Activated naive CD4-positive, alpha-beta T cell treated with anti-CD3 and anti-CD28 coated beads, Interleukin-2, amount 50 U/mL, for 72 hours (primary cell): ENCODE data around the gene ASCL2. TPM values are rescaled to one million over a fixed set of nuclear protein-coding genes. Genes with fewer than 3 reads are reported as not detected.

Source experiments
- ATAC-seq, 2 donors: fragments of 150-1000 bp; cut with Tn5 transposase; 2 replicates each; pipeline ENCODE4 v1.10.0; 2021; ENCODE audit warnings: mild to moderate bottlenecking in 2 of 2, moderate library complexity in 2 of 2
- DNase-seq, 2 donors: peaks; one replicate each; pipeline ENCODE4 v3.0.0; 2021 to 2022; ENCODE audit warnings: low spot score in 2 of 2
- H3K27ac Mint-ChIP-seq, 2 donors: one replicate each; pipeline ENCODE4 v1.8.0; 2022; ENCODE audit warnings: mild to moderate bottlenecking in 2 of 2, mixed read lengths in 2 of 2
- H3K36me3 Mint-ChIP-seq, 2 donors: one replicate each; pipeline ENCODE4 v1.8.0; 2022; ENCODE audit warnings: mixed read lengths in 2 of 2
- H3K9me3 Mint-ChIP-seq, 2 donors: one replicate each; pipeline ENCODE4 v1.8.0; 2022; ENCODE audit warnings: mixed read lengths in 2 of 2
- total RNA-seq, 2 donors: library from RNA; stranded (reverse); gene quantifications; one replicate each; pipeline ENCODE4 v1.2.3, GENCODE V29; 2022

ASCL2 gene
- total RNA-seq, 2 donors from 2014 or later: 8.7 TPM; not detected in 1

GRCh38 chr11:2310786-2311352, 40.5 kb upstream of the ASCL2 start:
- ATAC-seq: no peak
- Mint-ChIP-seq H3K9me3 (no peaks in the 10 kb centered on the region), H3K36me3 (no peaks in the 10 kb centered on the region), H3K27ac (no peak overlapping the region)
- no peak for DNase-seq

DNA sequence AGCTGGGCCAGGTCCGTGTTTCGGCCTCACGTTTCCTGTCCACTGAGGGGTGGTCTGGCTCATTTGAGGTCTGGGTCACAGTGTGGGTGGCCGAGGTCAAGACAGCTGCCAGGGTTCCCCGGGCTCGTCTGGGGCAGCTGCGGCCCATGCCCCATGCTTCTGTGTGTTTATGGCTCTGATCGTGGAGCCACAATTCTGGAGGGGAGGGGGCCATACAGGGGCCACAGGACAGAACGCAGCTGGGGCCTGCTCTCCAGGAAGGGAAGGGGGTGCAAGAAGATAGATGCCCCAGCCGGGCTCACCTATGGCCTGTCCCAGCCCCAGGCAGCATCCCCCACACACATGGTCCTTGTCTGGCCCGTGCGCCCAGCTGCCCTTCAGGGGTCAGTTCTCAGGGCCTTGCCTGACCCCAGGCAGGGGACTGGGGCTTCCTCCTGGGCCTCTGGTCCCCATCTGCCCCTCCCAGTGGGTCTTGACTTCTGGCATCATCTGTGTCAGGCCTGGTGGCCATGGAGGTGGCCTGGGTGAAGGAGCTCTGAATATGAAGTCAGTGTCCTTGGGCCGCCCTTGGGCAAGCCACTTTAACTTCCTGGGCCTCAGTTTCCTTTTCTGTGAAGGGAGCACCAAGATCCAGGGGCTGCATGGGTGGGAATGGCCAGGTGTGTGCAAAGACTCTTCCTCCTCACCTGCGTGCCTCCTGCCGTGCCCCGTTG, 39.8 kb upstream of the ASCL2 start:
- Mint-ChIP-seq H3K9me3 (no peaks in the 10 kb centered on the region), H3K36me3 (no peaks in the 10 kb centered on the region), H3K27ac (no peak overlapping the region)
- ATAC-seq: no peak
- no peak for DNase-seq

DNA sequence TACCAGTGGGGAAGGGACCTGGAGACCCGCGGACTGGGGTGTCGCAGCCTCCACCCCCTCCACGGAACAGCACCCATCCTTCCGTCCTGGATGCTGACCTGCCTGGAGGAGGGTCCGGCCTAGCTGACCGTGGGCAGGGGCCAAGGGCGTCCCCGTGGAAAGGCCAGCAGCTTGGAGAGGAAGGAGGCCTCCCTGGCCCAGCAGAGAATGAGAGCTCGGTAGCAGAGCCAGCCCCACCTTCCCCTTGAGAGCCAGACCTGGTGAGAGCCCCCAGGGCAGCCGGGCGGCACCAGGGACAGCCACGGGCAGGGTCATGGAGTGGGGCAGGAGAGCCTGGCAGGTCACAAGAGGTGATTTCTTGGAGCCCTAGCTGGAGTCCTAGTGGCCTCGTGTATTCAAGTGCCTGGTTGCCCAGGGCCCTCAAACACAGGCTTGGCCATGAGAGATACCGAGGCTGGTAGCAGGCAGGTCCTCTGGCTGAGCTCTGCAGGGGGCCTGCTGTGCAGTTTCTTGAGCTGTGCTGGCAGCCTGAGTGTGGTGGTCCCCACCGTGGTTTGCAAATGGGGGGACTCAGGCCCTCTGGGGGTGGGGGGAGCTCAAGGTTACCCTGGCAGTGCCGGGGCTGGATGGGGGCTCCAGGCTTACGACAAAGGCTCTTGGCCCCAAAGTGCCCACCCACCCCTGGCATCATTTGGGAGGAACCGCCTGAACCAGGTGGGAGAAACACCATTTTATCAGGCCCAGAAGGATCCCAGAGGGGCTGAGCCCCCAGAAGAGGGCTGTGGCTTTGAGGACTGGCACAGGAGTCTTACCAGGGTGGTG, 39.1 kb upstream of the ASCL2 start:
- Mint-ChIP-seq H3K36me3 (no peaks in the 10 kb centered on the region), H3K9me3 (no peaks in the 10 kb centered on the region), H3K27ac (no peak overlapping the region)
- DNase-seq: no peak
- ATAC-seq: no peak

GRCh38 chr11:2308713-2309112, 38.3 kb upstream of the ASCL2 start:
- DNase-seq: no peak
- Mint-ChIP-seq H3K36me3 (no peaks in the 10 kb centered on the region), H3K27ac (no peak overlapping the region), H3K9me3 (no peaks in the 10 kb centered on the region)
- ATAC-seq: no peak

- DNase-seq (no peak), ATAC-seq (no peak)
- Mint-ChIP-seq H3K36me3 (no peaks in the 10 kb centered on the region), H3K27ac (peak overlapping the region in 1 of 2 donors; percentile 77), H3K9me3 (no peaks in the 10 kb centered on the region)
Observed at GRCh38 chr11:2307501-2308331, 37.3 kb upstream of the ASCL2 start.

- DNase-seq (no peak), ATAC-seq (no peak)
- no peaks in the 10 kb centered on the region for H3K36me3 Mint-ChIP-seq
- H3K27ac Mint-ChIP-seq: peak overlapping the region in 1 of 2 donors; percentile 89
- no peaks in the 10 kb centered on the region for H3K9me3 Mint-ChIP-seq
Observed at GRCh38 chr11:2306877-2307500, 36.6 kb upstream of the ASCL2 start.

DNA sequence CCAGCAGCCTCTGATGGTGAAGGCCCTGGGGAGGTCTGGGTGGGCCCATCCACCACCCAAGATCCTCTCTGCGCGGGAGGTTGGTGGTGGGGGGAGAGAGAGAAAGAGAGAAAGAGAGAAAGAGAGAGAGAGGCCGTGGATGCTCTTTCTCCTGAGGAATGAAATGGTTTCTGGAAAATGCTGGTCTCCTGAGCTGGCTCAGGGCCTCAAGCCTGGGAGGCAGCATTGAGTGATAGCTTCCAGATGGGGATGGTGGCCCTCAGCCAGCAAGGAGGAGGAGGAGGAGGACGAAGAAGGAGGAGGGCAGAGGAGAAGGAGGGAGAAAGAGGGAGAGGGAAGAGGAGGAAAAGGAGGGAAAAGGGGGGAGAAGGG, 36.0 kb upstream of the ASCL2 start:
- Mint-ChIP-seq H3K27ac (peak overlapping the region; percentile 89 to 97), H3K36me3 (no peaks in the 10 kb centered on the region), H3K9me3 (no peaks in the 10 kb centered on the region)
- no peak for ATAC-seq
- DNase-seq: no peak

DNA sequence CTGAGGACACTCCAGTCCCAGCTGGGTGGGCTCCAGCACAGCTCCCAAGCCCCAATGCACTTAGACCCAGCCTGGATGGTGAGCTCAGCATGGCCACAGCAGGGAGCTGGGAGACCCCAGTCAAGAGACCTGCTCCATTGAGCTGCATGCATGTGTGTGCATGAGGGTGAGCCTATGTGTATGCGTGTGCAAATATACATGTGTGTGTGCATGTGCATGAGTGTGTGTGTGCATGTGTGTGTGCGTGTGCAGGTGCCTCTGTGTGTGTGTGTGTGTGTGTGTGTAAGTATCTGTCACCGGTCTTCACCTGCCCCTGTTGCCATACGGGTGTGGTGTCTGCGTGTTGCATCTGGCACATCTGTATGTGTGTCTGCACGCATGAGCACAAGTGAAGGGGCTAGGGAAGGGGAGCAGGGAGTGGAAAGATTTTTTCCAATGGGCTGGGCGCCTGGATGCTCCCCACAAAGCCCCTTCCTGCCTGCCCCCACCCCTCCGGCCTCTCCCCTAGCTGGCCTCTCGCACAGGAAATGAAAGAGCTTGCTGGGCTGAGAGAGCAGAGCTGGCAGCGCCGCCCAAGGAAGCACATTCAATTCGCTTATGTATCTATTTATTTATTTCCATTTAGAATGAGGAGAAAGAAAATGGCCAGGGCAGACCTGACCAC, 35.5 kb upstream of the ASCL2 start:
- no peaks in the 10 kb centered on the region for H3K36me3 Mint-ChIP-seq
- no peaks in the 10 kb centered on the region for H3K9me3 Mint-ChIP-seq
- ATAC-seq: peak in 1 of 2 donors; percentile 28
- no peak for DNase-seq
- H3K27ac Mint-ChIP-seq: peak overlapping the region; percentile 89 to 97

DNA sequence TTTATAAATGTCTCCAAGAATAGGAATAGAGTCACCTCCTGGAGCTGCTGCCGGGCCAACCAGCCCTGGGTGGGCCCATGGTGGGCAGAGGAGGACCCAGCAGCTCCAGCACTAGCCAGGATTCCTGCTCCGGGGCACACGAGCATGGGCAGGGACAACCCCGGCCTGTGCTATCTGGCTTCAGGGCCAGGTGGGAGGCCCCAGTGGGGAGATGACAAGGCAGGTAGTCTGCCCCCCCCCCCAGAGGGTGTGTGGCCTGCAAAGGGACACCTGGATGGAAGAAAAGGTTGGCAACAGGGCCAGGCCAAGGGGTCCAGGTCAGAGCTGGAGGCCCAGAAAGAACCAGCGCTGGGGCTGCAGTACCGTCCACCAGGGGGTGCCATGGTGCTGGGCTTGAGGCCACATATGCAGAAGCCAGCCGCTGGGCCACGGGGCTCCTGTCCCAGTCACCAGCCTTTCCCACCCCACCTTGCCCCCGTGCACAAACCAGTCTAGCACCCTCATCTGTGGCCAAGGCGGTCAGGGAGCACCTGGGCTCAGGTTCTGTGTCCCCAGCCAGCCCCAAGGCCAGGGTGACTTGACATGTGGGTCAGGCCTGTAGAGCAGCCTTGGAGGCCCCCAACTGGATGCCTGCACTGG, 34.9 kb upstream of the ASCL2 start:
- Mint-ChIP-seq H3K36me3 (no peaks in the 10 kb centered on the region), H3K27ac (peak overlapping the region in 1 of 2 donors; percentile 87), H3K9me3 (no peaks in the 10 kb centered on the region)
- ATAC-seq (peak; percentile 25 to 70), DNase-seq (peak; percentile 80 to 91)

- no peak for DNase-seq
- no peak for ATAC-seq
Observed at GRCh38 chr11:2304506-2305139, 34.2 kb upstream of the ASCL2 start.

GRCh38 chr11:2303627-2304505, 33.5 kb upstream of the ASCL2 start:
- Mint-ChIP-seq H3K9me3 (no peaks in the 10 kb centered on the region), H3K36me3 (no peaks in the 10 kb centered on the region), H3K27ac (peak overlapping the region; percentile 50 to 87)
- ATAC-seq: no peak
- DNase-seq: no peak

More at GRCh38 chr11:2304506-2305139, 34.2 kb upstream of the ASCL2 start:
- H3K9me3 Mint-ChIP-seq: no peaks in the 10 kb centered on the region
- H3K27ac Mint-ChIP-seq: peak overlapping the region in 1 of 2 donors; percentile 87
- no peaks in the 10 kb centered on the region for H3K36me3 Mint-ChIP-seq

DNA sequence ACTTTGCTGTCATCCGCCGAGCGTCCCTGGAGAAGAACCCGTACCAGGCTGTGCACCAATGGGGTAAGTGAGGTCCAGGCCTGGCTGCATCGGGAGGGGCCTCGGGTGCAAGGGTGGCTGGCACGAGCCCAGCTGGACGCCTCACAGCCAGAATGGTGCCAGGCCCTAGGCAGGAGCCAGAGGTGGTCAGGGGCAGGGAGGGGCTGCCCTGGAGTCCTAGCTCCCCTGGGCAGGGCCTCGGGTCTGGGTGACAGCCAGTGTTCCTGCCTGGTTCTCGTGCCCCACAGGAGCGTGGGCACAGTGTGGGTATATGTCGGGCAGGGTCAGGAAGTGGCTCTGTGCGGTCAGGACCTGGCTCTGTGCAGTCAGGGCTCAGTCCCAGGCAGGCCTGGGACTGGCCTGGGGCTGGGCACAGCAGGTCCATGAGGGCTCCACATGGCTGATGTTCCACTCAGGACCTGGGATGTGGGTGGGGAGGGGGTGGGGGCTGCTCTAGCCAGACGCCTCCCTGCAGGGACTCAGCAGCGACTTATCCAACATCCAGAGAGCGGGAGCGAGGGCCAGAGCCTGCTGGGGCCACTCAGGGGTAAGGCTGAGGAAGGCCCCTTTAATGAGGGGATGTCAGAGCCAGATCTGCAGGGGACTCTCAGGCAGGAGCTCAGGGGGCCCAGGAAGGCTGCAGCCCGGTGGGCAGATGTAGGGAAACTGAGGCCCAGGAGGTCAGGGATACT, 32.7 kb upstream of the ASCL2 start:
- ATAC-seq (peak in 1 of 2 donors; percentile 22), DNase-seq (no peak)
- peak overlapping the region; percentile 15 to 87 for H3K27ac Mint-ChIP-seq

DNA sequence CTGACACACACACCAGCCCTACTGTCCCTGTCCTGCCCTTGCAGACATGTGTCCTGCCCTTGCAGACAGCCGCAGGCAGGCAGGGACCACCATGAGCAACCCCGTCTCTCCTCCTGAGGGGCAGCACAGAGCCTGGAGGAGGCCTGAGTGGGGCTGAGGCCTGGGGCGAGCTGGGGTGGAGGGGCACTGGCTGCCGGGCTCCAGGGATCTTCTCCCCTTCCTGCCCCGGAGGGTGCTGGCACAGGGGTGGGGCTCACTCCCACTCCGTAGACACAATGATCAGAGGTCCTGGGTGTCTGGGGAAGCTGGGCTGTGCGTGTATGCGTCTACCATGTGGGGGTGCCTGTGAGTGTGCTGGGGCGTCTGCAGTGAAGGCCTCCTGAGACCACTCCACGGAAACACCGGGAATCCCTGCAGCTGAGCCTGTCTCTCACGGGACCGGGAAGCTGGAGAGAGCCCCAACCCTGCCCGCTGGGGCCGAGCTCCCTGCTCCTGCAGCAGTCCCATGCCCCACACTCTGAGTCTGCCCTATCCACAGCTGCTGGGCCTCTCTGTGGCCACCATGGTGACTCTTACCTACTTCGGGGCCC, 32.0 kb upstream of the ASCL2 start:
- Mint-ChIP-seq H3K9me3 (no peaks in the 10 kb centered on the region), H3K27ac (peak overlapping the region; percentile 46 to 87), H3K36me3 (no peaks in the 10 kb centered on the region)
- DNase-seq (no peak), ATAC-seq (peak; percentile 10 to 43)

More for the DNA sequence above, 32.7 kb upstream of the ASCL2 start:
- Mint-ChIP-seq H3K36me3 (no peaks in the 10 kb centered on the region), H3K9me3 (no peaks in the 10 kb centered on the region)
